ENCODE data around the gene ASCC3.

The ASCC3 gene

GRCh38 chr6:100514660-100515059 is 366.5 kb downstream of the ASCC3 start:
- no peaks in the 10 kb centered on the region for H3K9me3 ChIP-seq (ENCODE audit: insufficient read depth, low read length, severe bottlenecking)
- H3K36me3 ChIP-seq (ENCODE audit: insufficient read depth, low read length), result peaks cover 56% of the 10 kb centered on the region
- no peaks in the 10 kb centered on the region for H3K79me2 ChIP-seq (ENCODE audit: insufficient read depth, low read length)
- DNase-seq, result no peak
- H4K20me1 ChIP-seq (ENCODE audit: insufficient read depth, low read length), result no peaks in the 10 kb centered on the region
- H3K9ac ChIP-seq (ENCODE audit: low read depth, low read length), result no peak overlapping the region
- H3K4me1 ChIP-seq (ENCODE audit: insufficient read depth, low read length), result no peaks in the 10 kb centered on the region
- H2AFZ ChIP-seq (ENCODE audit: low read depth, low read length), result no peak overlapping the region
- no peak for TF ChIP-seq CTCF (IDR thresholded peaks at IDR 0.05; ENCODE audit: borderline replicate concordance, extremely low read depth, low read length, poor library complexity, severe bottlenecking)
- no peak for TF ChIP-seq EZH2 (IDR thresholded peaks at IDR 0.05; ENCODE audit: borderline replicate concordance, low read depth, low read length, severe bottlenecking)
- H3K4me2 ChIP-seq (ENCODE audit: insufficient read depth, low read length), result no peak overlapping the region
- no peak overlapping the region for H3K27ac ChIP-seq (ENCODE audit: low read length)
- H3K4me3 ChIP-seq (ENCODE audit: low read depth in 1 of 2, low read length in 2 of 2), result no peak overlapping the region
- no peaks in the 10 kb centered on the region for H3K27me3 ChIP-seq (ENCODE audit: insufficient read depth, low read length, poor library complexity)
- no peak for ATAC-seq (ENCODE audit: insufficient read depth, low read depth)

- TF ChIP-seq EZH2 (IDR thresholded peaks at IDR 0.05; ENCODE audit: borderline replicate concordance, low read depth, low read length, severe bottlenecking) (no peak), CTCF (IDR thresholded peaks at IDR 0.05; ENCODE audit: borderline replicate concordance, extremely low read depth, low read length, poor library complexity, severe bottlenecking) (no peak)
- peaks cover 67% of the 10 kb centered on the region for H3K36me3 ChIP-seq (ENCODE audit: insufficient read depth, low read length)
- H4K20me1 ChIP-seq (ENCODE audit: insufficient read depth, low read length), result no peaks in the 10 kb centered on the region
- H2AFZ ChIP-seq (ENCODE audit: low read depth, low read length), result no peak overlapping the region
- no peaks in the 10 kb centered on the region for H3K79me2 ChIP-seq (ENCODE audit: insufficient read depth, low read length)
- H3K9me3 ChIP-seq (ENCODE audit: insufficient read depth, low read length, severe bottlenecking), result no peaks in the 10 kb centered on the region
- no peak overlapping the region for H3K9ac ChIP-seq (ENCODE audit: low read depth, low read length)
- no peaks in the 10 kb centered on the region for H3K27me3 ChIP-seq (ENCODE audit: insufficient read depth, low read length, poor library complexity)
- no peak overlapping the region for H3K4me2 ChIP-seq (ENCODE audit: insufficient read depth, low read length)
- H3K4me1 ChIP-seq (ENCODE audit: insufficient read depth, low read length), result no peaks in the 10 kb centered on the region
- H3K27ac ChIP-seq (ENCODE audit: low read length), result no peak overlapping the region
- ATAC-seq (ENCODE audit: insufficient read depth, low read depth) (no peak), DNase-seq (no peak)
- no peak overlapping the region for H3K4me3 ChIP-seq (ENCODE audit: low read depth in 1 of 2, low read length in 2 of 2)
Observed at GRCh38 chr6:100512203-100512862, 368.8 kb downstream of the ASCC3 start.

GRCh38 chr6:100509101-100509500 is 372.0 kb downstream of the ASCC3 start:
- Histone ChIP-seq H3K4me3 (ENCODE audit: low read depth in 1 of 2, low read length in 2 of 2) (no peak overlapping the region), H4K20me1 (ENCODE audit: insufficient read depth, low read length) (no peaks in the 10 kb centered on the region), H3K36me3 (ENCODE audit: insufficient read depth, low read length) (peaks cover 54% of the 10 kb centered on the region), H3K4me2 (ENCODE audit: insufficient read depth, low read length) (no peak overlapping the region), H3K27ac (ENCODE audit: low read length) (no peak overlapping the region), H2AFZ (ENCODE audit: low read depth, low read length) (no peak overlapping the region), H3K4me1 (ENCODE audit: insufficient read depth, low read length) (no peaks in the 10 kb centered on the region), H3K9ac (ENCODE audit: low read depth, low read length) (no peak overlapping the region), H3K9me3 (ENCODE audit: insufficient read depth, low read length, severe bottlenecking) (no peaks in the 10 kb centered on the region), H3K27me3 (ENCODE audit: insufficient read depth, low read length, poor library complexity) (no peaks in the 10 kb centered on the region), H3K79me2 (ENCODE audit: insufficient read depth, low read length) (no peaks in the 10 kb centered on the region)
- DNase-seq (no peak), ATAC-seq (ENCODE audit: insufficient read depth, low read depth) (no peak)
- TF ChIP-seq EZH2 (IDR thresholded peaks at IDR 0.05; ENCODE audit: borderline replicate concordance, low read depth, low read length, severe bottlenecking) (no peak), CTCF (IDR thresholded peaks at IDR 0.05; ENCODE audit: borderline replicate concordance, extremely low read depth, low read length, poor library complexity, severe bottlenecking) (no peak)
